ENCODE measurements around the gene TMEM247.
"Not testable (repeated sequence)": the region's sequence is repeated elsewhere in the genome, so short reads cannot be mapped to it uniquely, and the experiment has no call there.

The TMEM247 gene

GRCh38 chr2:46512185-46512584, 32.8 kb downstream of the TMEM247 start:
- DNase-seq (ENCODE audit: low spot score), result no peak

- DNase-seq (ENCODE audit: low spot score), result no peak
These were observed 35.4 kb downstream of the TMEM247 start for GRCh38 chr2:46514738-46515137.

- no peak for DNase-seq (ENCODE audit: low spot score)
These were observed 38.1 kb downstream of the TMEM247 start for GRCh38 chr2:46517485-46517884.

- DNase-seq (ENCODE audit: low spot score), result no peak
These were observed 39.5 kb downstream of the TMEM247 start for GRCh38 chr2:46518861-46519260.

GRCh38 chr2:46519265-46519664, 39.9 kb downstream of the TMEM247 start:
- DNase-seq (ENCODE audit: low spot score), result no peak

- DNase-seq (ENCODE audit: low spot score), result no peak
These were observed 40.9 kb downstream of the TMEM247 start for GRCh38 chr2:46520130-46520711.

- no peak for DNase-seq (ENCODE audit: low spot score)
These were observed 41.9 kb downstream of the TMEM247 start for GRCh38 chr2:46521215-46521683.

- not testable (repeated sequence) for DNase-seq (ENCODE audit: low spot score)
These were observed 43.0 kb downstream of the TMEM247 start for GRCh38 chr2:46522385-46522784.

- DNase-seq (ENCODE audit: low spot score), result no peak
These were observed 46.3 kb downstream of the TMEM247 start for GRCh38 chr2:46525522-46526155.

- DNase-seq (ENCODE audit: low spot score), result no peak
These were observed 49.5 kb downstream of the TMEM247 start for GRCh38 chr2:46528880-46529279.

- DNase-seq (ENCODE audit: low spot score), result no peak
These were observed 51.3 kb downstream of the TMEM247 start for GRCh38 chr2:46530639-46531038.

GRCh38 chr2:46531863-46532262, 52.5 kb downstream of the TMEM247 start:
- no peak for DNase-seq (ENCODE audit: low spot score)
